Cardiac muscle cell (in vitro differentiated cells and primary cell): ENCODE data around the gene CNTNAP2. TPM values are rescaled to one million over a fixed set of nuclear protein-coding genes. Genes with fewer than 3 reads are reported as not detected.

Source experiments
- DNase-seq, 2 donors: peaks; one replicate each; pipeline versions ENCODE4 v3.0.0 to v3.0.0-alpha.2; 2010 to 2017; ENCODE audit warnings: low read depth in 1 of 2, low spot score in 1 of 2
- H3K27ac ChIP-seq: fragments of 200-600 bp; sonication (generic); 2 replicates; pipeline ENCODE4 v1.5.1; 2016
- H3K27me3 ChIP-seq: fragments of 200-600 bp; sonication (generic); 2 replicates; pipeline ENCODE4 v1.6.0; 2016; ENCODE audit warnings: control low read depth
- H3K36me3 ChIP-seq: fragments of 200-600 bp; sonication (generic); 2 replicates; pipeline ENCODE4 v1.5.1; 2016; ENCODE audit warnings: control low read depth
- H3K4me1 ChIP-seq: fragments of 200-600 bp; sonication (generic); 2 replicates; pipeline ENCODE4 v1.8.1; 2017; ENCODE audit warnings: low read depth, mild to moderate bottlenecking, mixed run types
- H3K4me3 ChIP-seq: fragments of 200-600 bp; sonication (generic); 2 replicates; pipeline ENCODE4 v1.5.1; 2016; ENCODE audit warnings: mild to moderate bottlenecking
- H3K9me3 ChIP-seq: fragments of 200-600 bp; sonication (generic); 2 replicates; pipeline ENCODE4 v1.5.1; 2017; ENCODE audit warnings: low read depth, mild to moderate bottlenecking, control low read depth
- polyA plus RNA-seq: library from polyadenylated mRNA; unstranded; fragments of >200 nt; fragmentation: Nextera tagmentation; extraction: Ambion mirVana; gene quantifications from 2 replicates; pipeline ENCODE4 v1.2.1, GENCODE V29; 2016
- total RNA-seq: library from RNA; depleted of rRNA; stranded (reverse); fragments of >200 nt; gene quantifications from 2 replicates; pipeline ENCODE4 v1.2.3, GENCODE V29; 2016
- TF ChIP-seq, protein P1 (sequence below): IDR thresholded peaks from 2 replicates; pipeline ENCODE4 v1.5.1; 2012; ENCODE audit warnings: low read depth, mild to moderate bottlenecking, low read length

Gene CNTNAP2
- total and polyA plus RNA-seq, 2 experiments from 2014 or later = 4.8 to 5.1 TPM

- no peaks in the 10 kb centered on the region for H3K36me3 ChIP-seq
- TF ChIP-seq, protein P1, sequence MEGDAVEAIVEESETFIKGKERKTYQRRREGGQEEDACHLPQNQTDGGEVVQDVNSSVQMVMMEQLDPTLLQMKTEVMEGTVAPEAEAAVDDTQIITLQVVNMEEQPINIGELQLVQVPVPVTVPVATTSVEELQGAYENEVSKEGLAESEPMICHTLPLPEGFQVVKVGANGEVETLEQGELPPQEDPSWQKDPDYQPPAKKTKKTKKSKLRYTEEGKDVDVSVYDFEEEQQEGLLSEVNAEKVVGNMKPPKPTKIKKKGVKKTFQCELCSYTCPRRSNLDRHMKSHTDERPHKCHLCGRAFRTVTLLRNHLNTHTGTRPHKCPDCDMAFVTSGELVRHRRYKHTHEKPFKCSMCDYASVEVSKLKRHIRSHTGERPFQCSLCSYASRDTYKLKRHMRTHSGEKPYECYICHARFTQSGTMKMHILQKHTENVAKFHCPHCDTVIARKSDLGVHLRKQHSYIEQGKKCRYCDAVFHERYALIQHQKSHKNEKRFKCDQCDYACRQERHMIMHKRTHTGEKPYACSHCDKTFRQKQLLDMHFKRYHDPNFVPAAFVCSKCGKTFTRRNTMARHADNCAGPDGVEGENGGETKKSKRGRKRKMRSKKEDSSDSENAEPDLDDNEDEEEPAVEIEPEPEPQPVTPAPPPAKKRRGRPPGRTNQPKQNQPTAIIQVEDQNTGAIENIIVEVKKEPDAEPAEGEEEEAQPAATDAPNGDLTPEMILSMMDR = no peak
- no peak overlapping the region for H3K4me3 ChIP-seq
- DNase-seq = no peak
- H3K4me1 ChIP-seq = peaks cover 4% of the 10 kb centered on the region
- no peaks in the 10 kb centered on the region for H3K27me3 ChIP-seq
- H3K27ac ChIP-seq = no peak overlapping the region
- H3K9me3 ChIP-seq = no peaks in the 10 kb centered on the region
These were observed 2254.8 kb downstream of the CNTNAP2 start for GRCh38 chr7:148371280-148371937.

DNA sequence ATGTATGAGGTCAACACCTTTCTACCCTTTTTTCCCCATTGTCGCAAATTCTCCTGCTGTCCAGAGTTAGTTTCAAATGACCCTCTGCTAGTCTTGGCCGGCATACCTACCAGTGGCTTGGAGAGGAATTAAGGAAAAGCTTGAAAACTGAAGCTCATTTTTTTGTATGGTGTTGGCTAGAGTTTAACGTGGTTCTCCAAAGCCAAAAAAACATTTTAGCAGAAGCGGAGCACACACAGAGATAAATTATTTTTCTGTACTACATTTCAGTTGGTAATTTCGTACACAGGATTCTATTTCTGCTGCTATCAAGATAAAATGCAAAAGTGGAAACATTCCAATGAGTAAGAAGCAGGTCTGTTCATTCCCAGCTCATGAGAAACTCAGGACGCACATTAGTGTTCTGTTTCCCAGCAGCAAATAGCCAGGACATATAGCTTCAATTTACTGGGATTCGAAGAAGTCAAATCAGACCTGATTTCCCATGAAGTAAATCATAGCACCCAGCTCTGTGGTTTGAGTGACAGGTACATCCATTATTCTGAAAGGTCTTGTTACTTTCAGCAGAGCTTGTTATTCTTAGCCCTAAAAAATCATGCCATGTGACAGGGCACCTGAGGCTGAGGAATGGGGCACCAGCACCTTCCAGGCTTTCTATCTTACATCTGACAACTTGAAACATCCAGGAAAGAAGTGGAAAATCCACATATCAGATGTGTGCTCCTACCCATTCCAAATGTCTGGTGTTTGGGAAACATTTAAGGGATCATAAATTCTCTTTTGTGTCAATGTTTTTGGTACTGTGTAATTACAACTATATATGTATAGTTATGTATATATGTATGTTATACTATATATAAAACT is 2258.0 kb downstream of the CNTNAP2 start:
- H3K27ac ChIP-seq = no peak overlapping the region
- no peaks in the 10 kb centered on the region for H3K27me3 ChIP-seq
- peaks cover 4% of the 10 kb centered on the region for H3K4me1 ChIP-seq
- no peak for DNase-seq
- H3K4me3 ChIP-seq = no peak overlapping the region
- TF ChIP-seq, protein P1 = no peak
- H3K36me3 ChIP-seq = no peaks in the 10 kb centered on the region
- no peaks in the 10 kb centered on the region for H3K9me3 ChIP-seq

- Histone ChIP-seq H3K4me3 (no peak overlapping the region), H3K27ac (no peak overlapping the region)
- TF ChIP-seq, protein P1 = no peak
These were observed 2263.1 kb downstream of the CNTNAP2 start for GRCh38 chr7:148379677-148380076.

GRCh38 chr7:148380596-148381419 is 2264.2 kb downstream of the CNTNAP2 start:
- no peaks in the 10 kb centered on the region for H3K4me1 ChIP-seq
- H3K4me3 ChIP-seq = no peak overlapping the region
- no peaks in the 10 kb centered on the region for H3K9me3 ChIP-seq
- H3K36me3 ChIP-seq = no peaks in the 10 kb centered on the region
- no peak for DNase-seq
- H3K27me3 ChIP-seq = no peaks in the 10 kb centered on the region
- no peak overlapping the region for H3K27ac ChIP-seq
- TF ChIP-seq, protein P1 = no peak

More at GRCh38 chr7:148379677-148380076, 2263.1 kb downstream of the CNTNAP2 start:
- Histone ChIP-seq H3K4me1 (peaks cover 3% of the 10 kb centered on the region), H3K36me3 (no peaks in the 10 kb centered on the region), H3K27me3 (no peaks in the 10 kb centered on the region), H3K9me3 (no peaks in the 10 kb centered on the region)
- no peak for DNase-seq

DNA sequence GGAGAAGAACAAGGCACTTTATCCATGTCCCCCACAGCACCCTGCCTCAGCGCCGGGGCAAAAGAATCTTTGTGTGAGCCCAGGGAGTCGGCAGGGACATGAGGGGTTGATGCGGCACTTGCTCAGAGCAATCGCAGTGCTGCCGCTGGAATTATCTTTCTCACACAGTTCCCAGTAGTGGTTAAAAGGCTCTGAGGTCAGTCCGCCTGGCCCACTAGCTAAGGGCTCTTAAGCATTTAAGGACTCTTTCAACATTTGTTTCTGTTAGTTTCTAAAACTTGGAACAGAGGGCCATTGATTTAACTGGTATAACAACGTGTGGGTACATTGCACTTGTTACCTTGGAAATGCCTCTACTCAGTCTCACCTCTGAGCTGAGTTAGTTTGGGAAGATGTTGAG is 2266.0 kb downstream of the CNTNAP2 start:
- no peaks in the 10 kb centered on the region for H3K9me3 ChIP-seq
- no peaks in the 10 kb centered on the region for H3K27me3 ChIP-seq

More for the DNA sequence above, 2266.0 kb downstream of the CNTNAP2 start:
- Histone ChIP-seq H3K36me3 (no peaks in the 10 kb centered on the region), H3K27ac (no peak overlapping the region), H3K4me3 (no peak overlapping the region), H3K4me1 (no peaks in the 10 kb centered on the region)
- TF ChIP-seq, protein P1 = no peak
- DNase-seq = no peak
